Measurements from ENCODE around the gene HCST.

GRCh38 chr19:35943321-35944301 is 41.3 kb downstream of the HCST start:
- TF ChIP-seq CTCF (IDR thresholded peaks at IDR 0.05) (no peak), POLR2A (IDR thresholded peaks at IDR 0.05) (no peak)
